ENCODE data around the gene CFP. TPM values are rescaled to one million over a fixed set of nuclear protein-coding genes. Genes with fewer than 3 reads are reported as not detected.

The CFP gene
- total RNA-seq, 4 donors from 2014 or later = 0.83 to 3.8 (median 1.9) TPM

- no peak for DNase-seq
- intact Hi-C loops (cut with DNase I) = no loop called here
- WGBS, 2 donors = 89 to 94% methylated on average over 6 to 8 of the region's 8 CpGs
These were observed 16.6 kb downstream of the CFP start for GRCh38 chrX:47613082-47613481.

GRCh38 chrX:47612418-47612817, 17.3 kb downstream of the CFP start:
- no peaks in the 10 kb centered on the region for H3K4me1 ChIP-seq
- H3K27ac ChIP-seq = no peak overlapping the region
- no peaks in the 10 kb centered on the region for H3K9me3 ChIP-seq
- no peak for TF ChIP-seq POLR2A (IDR thresholded peaks at IDR 0.05)
- TF ChIP-seq CTCF (IDR thresholded peaks at IDR 0.05) = no peak
- H3K27me3 ChIP-seq = no peaks in the 10 kb centered on the region
- intact Hi-C loops (cut with DNase I) = no loop called here
- no peak overlapping the region for H3K4me3 ChIP-seq
- no peaks in the 10 kb centered on the region for H3K36me3 ChIP-seq
- DNase-seq = no peak

More at GRCh38 chrX:47613082-47613481, 16.6 kb downstream of the CFP start:
- no peak overlapping the region for H3K4me3 ChIP-seq
- no peaks in the 10 kb centered on the region for H3K9me3 ChIP-seq
- no peaks in the 10 kb centered on the region for H3K4me1 ChIP-seq
- no peaks in the 10 kb centered on the region for H3K27me3 ChIP-seq
- H3K27ac ChIP-seq = no peak overlapping the region
- TF ChIP-seq POLR2A (IDR thresholded peaks at IDR 0.05) (no peak), CTCF (IDR thresholded peaks at IDR 0.05) (no peak)
- no peaks in the 10 kb centered on the region for H3K36me3 ChIP-seq

DNA sequence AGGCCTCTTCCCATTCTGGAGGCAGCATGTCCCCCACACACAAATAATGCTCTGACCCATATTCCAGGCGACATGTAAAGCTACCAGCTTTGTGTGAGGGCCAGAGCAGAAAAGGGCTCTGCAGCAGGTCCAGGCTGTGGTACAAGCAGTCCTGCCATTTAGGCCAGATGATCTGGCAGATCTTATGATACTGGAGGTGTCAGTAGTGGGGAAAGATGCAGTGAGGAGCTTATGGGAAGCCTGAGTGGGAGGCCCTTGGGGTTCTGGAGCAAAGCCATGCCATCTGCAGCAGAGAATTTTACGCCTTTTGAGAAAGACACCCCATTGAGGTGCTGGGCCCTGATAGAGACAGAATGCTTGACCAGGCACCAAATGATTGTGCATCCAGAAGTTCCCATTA, 17.8 kb downstream of the CFP start:
- no peak for DNase-seq
- Histone ChIP-seq H3K4me1 (no peaks in the 10 kb centered on the region), H3K9me3 (no peaks in the 10 kb centered on the region), H3K27me3 (no peaks in the 10 kb centered on the region), H3K4me3 (no peak overlapping the region), H3K27ac (no peak overlapping the region), H3K36me3 (no peaks in the 10 kb centered on the region)
- WGBS, 2 donors = 67 to 100% methylated on average over 1 to 2 of the region's 2 CpGs
- no peak for TF ChIP-seq POLR2A (IDR thresholded peaks at IDR 0.05)
- no peak for TF ChIP-seq CTCF (IDR thresholded peaks at IDR 0.05)
- intact Hi-C loops (cut with DNase I) = no loop called here

GRCh38 chrX:47611489-47611888, 18.2 kb downstream of the CFP start:
- 60% methylated on average over 2 of the region's 2 CpGs; no CpG with 5 or more reads in 1 of the 2 donors for WGBS, 2 donors
- no peaks in the 10 kb centered on the region for H3K9me3 ChIP-seq
- no peaks in the 10 kb centered on the region for H3K27me3 ChIP-seq
- no peak overlapping the region for H3K27ac ChIP-seq
- no peak for DNase-seq
- TF ChIP-seq CTCF (IDR thresholded peaks at IDR 0.05) (no peak), POLR2A (IDR thresholded peaks at IDR 0.05) (no peak)
- H3K36me3 ChIP-seq = no peaks in the 10 kb centered on the region
- H3K4me1 ChIP-seq = no peaks in the 10 kb centered on the region
- intact Hi-C loops (cut with DNase I) = no loop called here
- no peak overlapping the region for H3K4me3 ChIP-seq

GRCh38 chrX:47610511-47610910, 19.2 kb downstream of the CFP start:
- 19 to 62% methylated on average over 4 of the region's 4 CpGs for WGBS, 2 donors
- Histone ChIP-seq H3K27me3 (no peaks in the 10 kb centered on the region), H3K4me3 (no peak overlapping the region), H3K36me3 (no peaks in the 10 kb centered on the region), H3K4me1 (no peaks in the 10 kb centered on the region), H3K27ac (no peak overlapping the region), H3K9me3 (no peaks in the 10 kb centered on the region)
- intact Hi-C loops (cut with DNase I) = no loop called here
- TF ChIP-seq POLR2A (IDR thresholded peaks at IDR 0.05) = no peak
- peak in 1 of 6 experiments; percentile 11 for TF ChIP-seq CTCF (IDR thresholded peaks at IDR 0.05)
- no peak for DNase-seq

Measured in esophagus squamous epithelium (tissue), 5 donors.